Activated CD8-positive, alpha-beta memory T cell treated with anti-CD3 and anti-CD28 coated beads for 24 hours (primary cell): ENCODE data around the gene ATXN7L1.

Source experiments
- DNase-seq: peaks from one replicate; pipeline ENCODE4 v3.0.0-alpha.2; 2020

The ATXN7L1 gene

DNA sequence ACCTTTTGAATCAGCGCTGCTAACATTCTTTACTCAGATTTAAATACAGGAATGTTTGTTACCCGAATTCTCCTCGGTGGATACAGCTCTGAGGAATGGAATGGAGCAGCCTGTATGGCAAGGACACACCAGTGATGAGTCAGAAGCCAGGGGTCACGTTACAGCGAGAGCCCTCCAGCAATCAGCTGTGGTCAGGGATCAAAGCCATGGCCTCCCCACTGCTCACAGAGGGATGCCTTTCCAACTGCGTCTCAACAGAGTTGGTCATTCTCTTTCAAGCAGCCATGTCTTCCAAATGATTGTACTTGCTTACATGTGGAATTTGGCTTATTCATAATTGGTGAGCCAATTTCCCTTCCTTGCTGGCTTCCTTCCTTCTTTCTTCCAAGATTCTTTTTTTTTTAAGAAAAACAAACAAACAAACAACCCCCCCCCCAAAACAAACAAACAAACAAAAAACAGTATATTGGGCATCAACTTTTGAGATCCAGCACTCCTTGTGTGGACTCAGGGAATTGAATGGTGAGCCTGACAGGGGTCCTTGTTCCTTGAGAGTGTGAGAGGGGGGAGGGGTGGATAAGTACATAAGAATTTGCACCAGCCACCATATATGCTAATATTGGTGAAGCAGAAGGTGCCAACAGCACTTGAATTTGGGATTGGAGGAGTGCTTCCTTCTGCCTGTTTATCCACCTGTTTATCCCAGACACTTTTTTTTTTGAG is 100.2 kb downstream of the ATXN7L1 start:
- no peak for DNase-seq

DNA sequence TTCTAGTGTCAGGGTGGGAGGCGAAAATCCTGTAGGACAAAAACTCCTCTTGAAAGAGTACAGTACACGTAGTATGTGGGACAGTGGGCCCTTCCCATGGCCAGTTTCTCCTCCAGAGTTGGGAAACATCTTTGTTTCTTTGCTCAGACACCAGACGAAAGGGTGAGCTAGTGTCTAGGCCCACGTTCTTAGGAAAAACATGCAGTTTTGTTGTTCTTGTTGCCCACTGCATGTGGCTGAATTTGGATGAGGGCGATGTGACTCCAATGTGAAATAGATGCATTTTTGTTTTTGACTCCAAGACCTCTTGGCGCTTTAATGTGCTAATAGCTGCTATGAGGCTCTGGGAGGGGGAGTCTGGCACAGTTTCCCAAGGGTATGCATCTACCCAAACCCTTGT is 100.8 kb downstream of the ATXN7L1 start:
- DNase-seq = no peak

DNA sequence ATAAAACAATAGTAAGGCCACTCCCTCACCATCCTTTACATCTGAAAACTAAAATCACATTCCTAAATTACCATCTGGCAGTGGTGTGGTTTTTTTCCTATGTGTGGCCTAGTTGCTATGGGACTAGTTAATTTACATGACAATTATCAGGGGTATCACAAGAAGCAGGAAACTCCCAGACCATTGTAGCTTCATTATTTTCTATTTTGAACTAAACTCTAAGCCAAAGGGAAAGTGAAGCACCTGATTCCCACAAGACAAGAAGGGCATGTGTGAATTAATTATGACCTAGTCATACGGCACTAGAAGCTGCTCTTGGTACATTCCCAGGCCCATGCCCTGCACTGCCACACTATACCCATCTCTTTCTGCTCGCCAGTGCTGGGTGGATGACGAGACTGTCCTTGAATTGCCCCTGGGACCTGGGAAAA is 103.4 kb downstream of the ATXN7L1 start:
- DNase-seq = no peak

DNA sequence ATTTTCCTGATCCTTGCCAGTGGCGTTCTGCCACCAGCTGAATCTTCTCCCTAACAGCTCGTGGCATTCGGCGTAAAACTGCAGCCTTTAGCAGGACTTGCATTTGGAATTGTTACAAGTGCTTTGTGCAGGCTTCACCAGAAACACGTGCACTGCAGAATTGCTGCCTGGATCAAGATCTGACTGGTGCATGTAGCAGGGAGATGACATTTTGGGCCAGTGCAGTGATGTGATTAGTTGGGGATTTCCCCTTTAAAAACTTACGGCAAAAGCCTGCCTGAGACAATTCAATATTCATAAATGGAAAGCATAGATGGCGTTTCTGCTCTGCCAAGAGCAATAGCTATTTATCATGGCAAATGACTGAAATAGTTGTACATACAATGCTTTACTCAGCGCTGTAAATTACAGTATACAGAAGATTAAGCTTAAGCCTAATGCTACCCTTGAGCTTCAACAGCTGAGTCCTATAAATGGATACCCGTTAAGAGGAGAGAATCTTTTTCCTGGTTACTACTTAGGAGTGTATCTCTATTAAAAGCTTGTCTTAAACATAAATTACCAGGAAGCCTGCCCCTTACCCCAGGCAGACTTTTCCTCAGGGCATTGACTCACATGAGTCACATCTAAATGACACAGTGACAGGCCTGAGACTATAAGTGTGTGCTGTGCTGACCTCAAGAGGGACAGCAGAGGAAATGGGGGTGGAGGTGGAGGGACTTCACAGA is 106.3 kb downstream of the ATXN7L1 start:
- no peak for DNase-seq

DNA sequence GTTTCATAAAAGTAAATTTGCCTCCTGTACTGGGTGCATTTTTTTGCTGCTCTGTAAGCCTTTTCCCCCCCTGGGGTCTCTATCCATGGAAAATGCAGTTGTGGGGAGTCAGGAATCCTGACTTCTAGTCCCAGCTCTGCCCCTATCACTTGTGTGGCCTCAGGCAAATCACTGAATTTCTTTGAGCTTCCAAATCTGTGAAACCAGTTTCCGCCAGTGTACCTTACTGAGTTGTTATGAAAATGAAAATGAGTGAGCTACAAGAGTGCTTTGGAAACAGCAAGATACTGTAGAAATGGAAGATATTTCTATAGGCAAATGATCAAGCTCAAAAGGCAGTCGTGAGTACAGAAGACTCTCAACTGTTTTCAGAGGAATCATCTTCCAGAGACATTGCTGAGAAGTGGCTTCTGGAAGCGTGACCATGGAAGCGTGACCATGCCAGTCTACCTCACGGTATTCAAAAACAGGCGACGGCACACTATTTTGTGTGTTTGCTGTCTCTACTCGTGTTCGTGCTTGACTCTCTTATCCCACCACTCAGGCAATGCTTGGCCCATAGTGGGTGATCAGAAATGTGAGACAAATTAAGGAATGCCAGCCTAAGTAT is 107.4 kb downstream of the ATXN7L1 start:
- no peak for DNase-seq

DNA sequence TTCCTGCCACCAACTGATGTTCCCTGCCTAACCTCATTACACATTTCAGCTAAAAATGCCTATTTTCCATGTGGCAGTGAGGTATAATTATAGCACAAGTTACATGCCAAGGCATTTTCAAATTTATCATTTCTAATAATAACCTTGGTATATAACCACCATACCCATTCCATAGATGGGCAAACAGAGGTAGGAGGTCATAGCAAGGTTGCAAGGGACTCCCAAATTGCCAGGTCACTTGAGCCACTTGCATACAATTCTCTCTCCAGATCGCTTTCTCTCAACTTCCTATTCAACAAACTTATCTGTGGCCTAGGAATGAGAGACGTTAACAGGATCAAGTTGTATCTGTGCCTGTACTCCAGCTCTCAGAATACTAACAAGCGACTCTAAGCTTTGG is 108.3 kb downstream of the ATXN7L1 start:
- DNase-seq = no peak

DNA sequence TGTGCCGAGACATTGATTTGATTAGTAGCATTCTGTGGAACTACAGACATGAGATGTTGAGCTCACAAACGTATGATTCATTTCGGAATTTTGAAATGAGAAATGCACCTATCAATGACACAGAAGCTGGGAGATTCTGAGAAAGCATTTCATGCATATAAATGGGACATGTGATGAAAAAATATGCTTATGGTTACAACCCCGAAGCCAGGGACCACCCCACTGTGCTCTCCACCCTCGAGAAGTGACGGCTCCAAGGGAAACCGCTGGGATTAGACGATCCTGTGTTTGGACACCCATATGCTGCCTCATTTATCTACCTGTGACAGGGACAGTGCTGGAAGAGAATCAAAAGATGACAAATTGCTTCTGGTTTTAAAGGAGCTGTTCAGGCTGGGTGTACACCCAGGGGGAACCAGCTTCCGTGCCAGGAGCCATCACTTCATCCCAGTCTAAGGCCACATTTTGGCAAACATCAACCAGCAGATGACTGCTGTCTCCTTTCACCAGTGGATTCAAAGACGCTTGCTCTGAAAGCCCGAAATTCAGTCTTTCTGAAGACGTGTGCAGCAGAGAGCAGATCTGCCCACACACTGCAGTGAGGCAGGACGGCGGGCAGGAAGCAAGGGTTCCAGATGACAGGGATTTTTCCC is 109.9 kb downstream of the ATXN7L1 start:
- DNase-seq = no peak

DNA sequence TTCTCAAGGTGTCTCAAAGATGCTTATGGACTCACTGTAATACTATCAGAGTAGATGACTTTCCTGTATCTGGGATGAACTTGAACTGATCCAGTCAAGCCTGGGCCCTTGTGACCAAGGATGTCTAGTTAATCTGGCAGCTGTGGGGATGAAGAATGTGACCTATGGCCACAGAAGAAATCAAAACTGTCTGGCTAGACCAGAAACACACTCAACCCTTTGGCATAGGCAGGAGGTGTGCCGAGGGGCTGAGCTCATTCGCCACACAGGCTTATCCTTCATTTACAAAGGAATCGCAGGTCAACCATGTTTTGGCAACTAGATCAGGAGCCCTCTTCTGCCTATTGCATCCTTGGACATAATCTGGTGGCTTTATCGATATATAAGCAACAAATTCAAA is 110.6 kb downstream of the ATXN7L1 start:
- DNase-seq = no peak

DNA sequence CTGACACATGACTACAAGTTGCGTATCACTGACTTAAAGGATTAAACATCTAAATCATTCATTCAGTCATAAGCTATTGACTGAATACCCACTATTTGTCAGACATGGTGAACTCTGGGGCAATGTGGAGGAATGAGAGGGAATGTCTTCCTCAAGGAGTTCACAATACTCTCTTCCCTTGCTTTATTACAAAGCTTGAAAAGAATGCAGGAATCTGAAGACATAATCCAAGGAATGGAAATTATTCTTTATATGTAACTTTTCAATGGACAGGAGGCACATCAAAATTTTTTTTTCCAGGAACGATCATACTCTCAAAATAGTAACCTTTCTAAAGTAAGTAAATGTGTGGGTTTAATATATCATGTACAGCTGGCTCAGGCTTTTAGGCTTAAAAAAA is 111.9 kb downstream of the ATXN7L1 start:
- no peak for DNase-seq

DNA sequence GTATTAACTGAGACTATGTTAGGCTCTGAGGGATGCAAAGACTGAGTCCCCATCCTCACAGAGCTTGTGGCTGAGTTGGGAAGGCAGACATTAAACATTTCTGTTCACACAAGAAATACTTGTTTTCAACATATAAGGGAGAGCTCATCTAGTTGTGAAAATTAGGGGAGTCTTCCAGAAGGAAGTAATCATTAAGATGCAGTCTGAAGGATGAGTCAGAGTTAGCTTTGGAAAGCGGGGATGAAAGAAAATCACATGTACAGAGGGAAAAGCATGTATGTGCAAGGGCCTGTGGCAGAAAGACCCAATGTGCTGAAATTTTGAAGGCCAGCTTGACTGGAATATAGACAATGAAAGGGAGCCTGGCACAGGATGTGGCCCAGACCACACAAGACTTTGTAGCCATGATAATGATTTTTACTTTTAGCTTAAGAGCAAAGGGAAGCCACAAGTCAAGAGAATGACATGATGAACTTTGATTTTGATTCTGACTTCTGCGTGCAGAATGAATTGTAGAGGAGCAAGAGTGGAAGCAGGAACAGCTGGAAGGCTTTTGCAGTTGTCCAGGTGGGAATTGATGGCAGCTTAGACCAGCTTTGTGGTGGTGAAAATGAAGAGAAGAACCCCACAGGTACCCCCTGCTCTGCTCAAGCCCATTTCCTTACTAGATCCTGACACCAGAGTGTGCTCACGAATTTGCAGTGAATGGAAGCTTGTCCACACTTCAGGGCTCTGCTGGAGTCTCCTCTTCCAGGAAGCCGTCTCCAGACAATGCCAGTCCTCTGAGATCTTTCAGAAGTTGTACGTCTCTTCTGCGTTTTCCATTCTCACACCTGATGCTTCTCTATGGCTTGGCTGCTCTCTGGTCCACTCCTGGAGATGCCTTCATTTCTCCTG is 115.6 kb downstream of the ATXN7L1 start:
- no peak for DNase-seq

DNA sequence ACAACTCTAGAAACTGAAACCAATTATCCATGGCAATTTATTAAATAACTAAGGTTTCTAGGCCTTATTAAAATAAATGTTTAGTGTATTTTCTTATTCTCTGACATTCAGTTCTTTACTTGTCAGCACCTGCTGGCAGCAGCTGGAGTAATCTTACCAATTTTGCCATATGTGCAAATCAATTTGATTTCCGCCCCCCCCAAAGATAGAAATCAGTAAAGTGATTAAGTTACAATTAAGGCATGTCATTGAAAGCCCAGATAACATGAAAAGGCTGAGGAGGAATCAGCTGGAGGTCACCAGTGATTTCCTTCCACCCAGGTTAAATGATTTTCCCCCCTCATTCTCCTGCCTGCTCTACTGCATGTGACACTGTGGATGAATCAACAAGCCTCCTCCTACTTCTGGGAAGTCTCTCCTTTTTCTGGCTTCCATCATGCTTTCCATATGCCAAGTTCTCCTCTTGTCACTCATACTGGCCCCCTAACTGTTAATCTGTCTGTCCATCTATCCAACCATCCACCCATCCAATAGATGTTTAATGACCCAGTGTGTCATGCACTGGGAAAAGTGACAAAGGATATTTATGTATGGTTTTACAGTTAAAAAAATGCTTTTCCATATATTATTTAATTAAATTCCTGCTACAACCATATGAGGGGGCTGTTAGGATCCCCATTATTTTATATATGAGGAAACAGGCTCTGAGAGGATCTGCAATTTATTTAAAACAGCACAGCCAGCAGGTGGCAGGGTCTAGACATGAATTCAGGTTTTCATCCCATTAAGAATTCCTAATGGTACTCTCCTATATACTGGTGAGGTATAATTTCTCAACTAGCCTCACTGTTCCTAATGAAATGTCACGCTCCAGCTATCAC is 116.5 kb downstream of the ATXN7L1 start:
- no peak for DNase-seq

DNA sequence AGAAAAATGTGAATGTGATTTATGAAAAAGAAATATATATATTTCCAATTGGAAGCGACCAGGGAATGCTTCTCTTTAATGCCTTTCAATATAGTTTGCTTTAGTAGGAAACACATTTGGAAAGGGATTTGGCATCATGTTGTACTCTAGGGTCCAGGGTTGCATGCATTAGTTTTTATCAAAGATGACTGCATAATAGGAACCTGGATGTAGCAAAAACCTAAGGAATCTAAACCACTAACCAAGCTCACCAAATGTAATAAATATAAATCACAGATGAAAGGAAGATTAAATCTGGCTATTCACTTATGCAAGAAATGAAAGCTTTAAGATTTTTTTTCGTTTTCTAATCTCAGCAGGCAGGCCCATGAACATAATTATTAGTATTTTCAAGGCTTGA is 120.0 kb downstream of the ATXN7L1 start:
- DNase-seq = no peak

DNA sequence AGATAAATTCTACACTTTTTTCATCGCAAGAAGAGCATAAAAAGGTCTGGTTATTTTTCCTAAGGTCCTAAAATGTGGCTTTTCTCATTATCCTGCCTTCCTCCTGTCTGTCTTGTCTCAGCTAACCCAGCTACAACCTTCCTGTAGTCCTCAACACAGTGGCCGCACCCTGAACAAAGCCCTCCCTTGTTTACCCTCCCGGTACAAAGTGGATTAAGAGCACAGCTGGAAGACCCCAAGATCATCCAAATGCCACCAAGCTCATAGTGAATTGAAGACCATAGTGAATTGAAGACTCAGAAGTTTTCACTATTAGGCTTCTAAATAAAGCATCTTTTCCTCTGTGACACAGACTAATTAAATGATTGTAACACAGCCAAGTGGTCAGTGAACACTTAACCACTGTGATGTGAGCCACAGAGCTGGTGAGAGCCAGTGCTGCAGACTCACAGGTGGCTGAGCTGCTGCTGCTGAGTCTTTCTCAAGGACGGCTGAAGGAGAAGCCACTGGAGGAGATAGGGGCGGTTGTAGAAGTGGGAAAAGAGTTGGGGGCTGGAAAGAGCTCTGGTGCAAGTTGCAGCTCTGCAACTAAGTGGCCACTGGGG is 123.6 kb downstream of the ATXN7L1 start:
- DNase-seq = no peak

DNA sequence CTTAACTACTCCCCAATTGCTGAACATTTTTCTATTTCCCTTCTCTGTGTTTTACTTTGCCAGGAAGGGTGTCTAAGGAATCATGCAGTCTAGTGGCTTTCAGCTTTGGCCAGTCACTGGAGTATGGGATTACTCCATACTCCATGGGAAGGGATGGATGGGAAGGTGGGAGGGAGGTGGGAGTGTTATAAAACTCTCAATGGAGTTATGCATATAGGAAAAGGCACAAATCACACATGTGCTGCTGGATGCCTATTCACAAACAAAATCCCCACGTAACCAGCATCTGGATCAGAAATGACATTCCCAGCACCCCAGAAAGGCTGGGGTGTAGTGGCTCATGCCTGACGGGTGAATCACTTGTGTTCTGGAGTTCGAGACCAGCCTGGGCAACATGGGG is 125.3 kb downstream of the ATXN7L1 start:
- DNase-seq = no peak

DNA sequence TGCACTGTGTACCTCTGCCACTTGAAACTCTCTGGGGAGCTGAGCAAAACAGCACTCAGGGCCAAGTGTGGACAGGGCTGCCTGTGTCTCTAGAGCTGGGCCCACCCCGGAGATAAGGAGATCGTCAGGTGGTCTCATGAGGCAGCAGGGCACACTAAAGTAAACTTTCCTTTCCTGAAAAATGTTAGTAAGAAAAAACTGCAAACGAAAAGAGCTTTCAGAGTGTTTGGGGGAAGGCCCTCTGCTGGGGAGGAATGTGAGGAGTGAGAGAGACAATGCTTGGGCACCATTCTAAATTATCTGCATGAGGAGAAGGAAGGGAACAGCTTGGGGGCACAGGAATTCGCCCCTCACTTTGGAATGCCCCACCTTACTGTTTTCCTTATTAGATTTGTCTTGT is 127.7 kb downstream of the ATXN7L1 start:
- DNase-seq = no peak

DNA sequence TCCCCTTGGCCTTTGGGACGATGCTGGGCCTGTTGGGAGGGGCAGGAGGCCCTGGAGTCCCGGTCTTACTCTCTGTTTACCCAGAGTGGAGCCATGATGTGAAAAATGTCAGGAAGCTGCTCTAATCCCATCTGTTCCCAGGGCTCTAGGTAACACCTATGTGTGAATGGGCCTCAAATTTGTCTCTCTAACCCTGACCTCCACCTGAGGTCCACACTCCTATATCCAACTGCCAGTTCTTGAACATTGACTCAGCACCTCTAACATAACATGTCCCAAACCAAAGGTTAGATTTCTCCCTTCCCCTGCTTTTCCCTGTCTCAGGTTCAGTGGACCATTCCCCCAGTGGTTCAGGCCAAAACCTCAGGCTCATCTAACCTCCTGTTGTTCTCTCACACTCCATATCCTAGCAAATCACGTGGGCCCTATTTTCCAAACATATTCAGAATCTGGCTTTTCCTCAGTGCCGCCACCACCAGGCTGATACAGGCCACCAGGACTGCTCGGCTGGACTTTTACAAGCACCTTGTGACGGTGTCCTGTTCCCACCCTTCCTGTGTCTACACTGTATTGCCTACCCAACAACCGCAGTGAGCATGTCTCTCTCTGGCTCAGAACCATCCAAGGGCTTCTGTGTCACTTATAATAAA is 130.6 kb downstream of the ATXN7L1 start:
- DNase-seq = no peak

DNA sequence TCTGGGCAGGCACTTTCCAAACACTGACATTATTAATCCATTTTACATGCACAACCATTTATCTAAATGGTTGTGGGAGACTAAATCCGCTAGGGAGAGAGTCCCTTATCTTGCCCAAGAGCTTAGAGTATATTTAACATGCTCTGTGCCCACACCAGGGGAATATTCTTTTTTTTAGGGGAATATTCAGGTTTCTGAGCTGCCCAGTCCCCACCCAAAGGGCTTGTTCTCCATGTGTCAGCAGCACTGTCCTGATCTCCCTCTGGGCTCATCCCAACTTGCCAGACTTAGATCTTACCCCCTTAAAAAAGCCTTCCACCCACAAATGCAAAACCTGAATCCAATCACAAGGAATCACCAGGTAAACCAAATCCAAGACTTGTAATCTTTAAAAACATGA is 132.1 kb downstream of the ATXN7L1 start:
- no peak for DNase-seq

DNA sequence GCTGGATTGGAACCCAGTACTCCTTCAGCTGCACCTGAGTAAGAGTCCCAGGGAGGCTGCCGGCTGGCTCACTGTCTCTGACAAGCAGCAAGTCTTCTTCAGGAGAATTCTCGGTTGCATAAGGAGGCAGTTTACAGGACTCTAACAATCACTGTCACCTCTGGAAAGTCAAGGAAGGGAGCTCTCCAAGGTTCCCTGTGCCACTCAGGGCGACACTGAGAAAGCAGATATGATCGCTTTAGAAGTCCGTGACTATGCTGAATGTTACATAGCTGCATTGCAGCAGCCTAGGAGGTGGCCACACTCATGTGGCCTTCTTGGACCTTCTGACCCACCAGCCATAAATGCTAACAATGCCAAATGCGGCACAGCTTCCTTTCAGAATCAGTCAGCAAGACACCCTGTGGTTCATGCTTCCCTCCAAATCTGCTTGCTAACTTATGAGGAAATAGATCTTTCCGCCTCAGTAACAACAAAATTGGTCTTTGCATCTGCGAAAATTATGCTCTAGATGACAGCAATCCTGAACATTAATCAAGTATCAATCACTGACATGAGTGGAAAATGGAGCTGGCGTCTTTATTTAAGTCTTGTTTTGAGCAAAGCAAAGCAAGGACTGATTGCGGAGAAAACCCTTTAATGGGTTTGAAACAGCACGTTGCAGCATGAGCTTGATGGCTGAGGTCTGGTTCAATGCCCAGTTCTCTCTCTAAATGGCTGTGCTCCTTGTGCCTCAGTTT is 132.9 kb downstream of the ATXN7L1 start:
- DNase-seq = no peak

DNA sequence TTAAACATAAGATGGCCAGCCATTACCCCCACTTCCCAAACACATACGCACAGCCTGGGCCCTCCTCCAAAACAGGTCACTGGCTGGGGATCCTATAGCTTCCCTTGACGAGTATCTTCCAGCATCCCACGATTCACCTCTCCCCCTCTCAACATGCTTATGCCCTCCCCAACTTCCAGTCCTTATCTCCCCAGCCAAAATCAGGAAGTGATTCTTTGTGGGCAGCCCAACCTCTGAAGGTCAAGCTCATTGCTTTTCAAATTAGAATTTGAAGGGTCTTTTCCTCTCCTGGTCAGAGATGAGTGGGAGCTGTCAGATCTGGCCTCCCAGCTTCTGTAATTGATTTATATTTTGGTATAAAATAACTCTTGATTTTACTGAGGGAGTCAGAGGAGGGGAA is 133.6 kb downstream of the ATXN7L1 start:
- DNase-seq = no peak

DNA sequence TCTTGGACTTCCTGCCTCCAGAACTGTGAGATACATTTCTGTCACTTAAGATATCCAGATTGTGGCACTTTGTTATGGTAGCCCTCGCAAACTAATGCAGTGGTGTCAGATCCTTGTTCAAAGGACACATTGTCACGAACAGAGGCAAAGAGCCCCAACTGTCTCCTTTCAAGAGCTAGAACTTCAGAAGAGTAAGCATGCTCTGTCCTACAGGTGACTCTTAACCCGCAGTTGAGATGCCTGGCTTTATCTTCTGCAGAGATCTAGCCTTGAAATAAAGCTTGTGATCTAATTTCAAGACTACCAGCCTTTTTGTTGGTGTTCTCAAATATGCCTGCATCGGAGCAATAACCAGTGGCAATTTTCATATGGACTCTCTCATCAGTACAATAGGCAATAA is 134.4 kb downstream of the ATXN7L1 start:
- no peak for DNase-seq
